ENCODE data around the gene EPG5.

DNA sequence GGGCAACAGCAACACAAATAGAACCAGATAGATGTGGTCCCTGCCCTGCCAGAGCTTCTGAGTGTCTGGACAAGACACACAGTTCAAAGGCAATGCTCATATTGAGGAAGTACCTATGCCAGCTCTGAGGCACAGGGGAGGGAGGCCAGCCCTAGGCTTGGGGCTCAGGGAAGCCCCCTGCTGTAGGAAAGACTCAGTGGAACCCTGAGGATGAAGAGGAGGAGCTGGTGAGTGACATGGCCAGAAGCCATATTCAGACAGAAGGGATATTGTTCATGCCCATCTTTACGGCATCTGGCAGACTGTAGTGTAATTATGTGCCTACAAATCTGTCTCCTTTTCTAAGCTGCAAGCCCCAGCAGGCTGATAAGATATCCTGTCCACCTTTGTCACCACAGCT is 132.8 kb downstream of the EPG5 start:
- TF ChIP-seq EP300 (IDR thresholded peaks at IDR 0.05) (no peak), SMC3 (IDR thresholded peaks at IDR 0.05) (no peak), HOXB5 (CRISPR knock-in tag; IDR thresholded peaks at IDR 0.05) (no peak), CHD4 (IDR thresholded peaks at IDR 0.05; ENCODE audit: borderline replicate concordance) (no peak), FOSL2 (IDR thresholded peaks at IDR 0.05) (no peak), FOSL2 (CRISPR knock-in tag; IDR thresholded peaks at IDR 0.05) (no peak), CBX8 (IDR thresholded peaks at IDR 0.05) (no peak), RAD21 (conservative IDR thresholded peaks at IDR 0.05 in 1 of 2, IDR thresholded peaks at IDR 0.05 in 1 of 2) (no peak), ESRRA (IDR thresholded peaks at IDR 0.05; ENCODE audit: borderline replicate concordance, low read length) (no peak)
- TF ChIP-seq, protein P1, sequence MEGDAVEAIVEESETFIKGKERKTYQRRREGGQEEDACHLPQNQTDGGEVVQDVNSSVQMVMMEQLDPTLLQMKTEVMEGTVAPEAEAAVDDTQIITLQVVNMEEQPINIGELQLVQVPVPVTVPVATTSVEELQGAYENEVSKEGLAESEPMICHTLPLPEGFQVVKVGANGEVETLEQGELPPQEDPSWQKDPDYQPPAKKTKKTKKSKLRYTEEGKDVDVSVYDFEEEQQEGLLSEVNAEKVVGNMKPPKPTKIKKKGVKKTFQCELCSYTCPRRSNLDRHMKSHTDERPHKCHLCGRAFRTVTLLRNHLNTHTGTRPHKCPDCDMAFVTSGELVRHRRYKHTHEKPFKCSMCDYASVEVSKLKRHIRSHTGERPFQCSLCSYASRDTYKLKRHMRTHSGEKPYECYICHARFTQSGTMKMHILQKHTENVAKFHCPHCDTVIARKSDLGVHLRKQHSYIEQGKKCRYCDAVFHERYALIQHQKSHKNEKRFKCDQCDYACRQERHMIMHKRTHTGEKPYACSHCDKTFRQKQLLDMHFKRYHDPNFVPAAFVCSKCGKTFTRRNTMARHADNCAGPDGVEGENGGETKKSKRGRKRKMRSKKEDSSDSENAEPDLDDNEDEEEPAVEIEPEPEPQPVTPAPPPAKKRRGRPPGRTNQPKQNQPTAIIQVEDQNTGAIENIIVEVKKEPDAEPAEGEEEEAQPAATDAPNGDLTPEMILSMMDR (IDR thresholded peaks at IDR 0.05): no peak
- TF ChIP-seq, protein P2, sequence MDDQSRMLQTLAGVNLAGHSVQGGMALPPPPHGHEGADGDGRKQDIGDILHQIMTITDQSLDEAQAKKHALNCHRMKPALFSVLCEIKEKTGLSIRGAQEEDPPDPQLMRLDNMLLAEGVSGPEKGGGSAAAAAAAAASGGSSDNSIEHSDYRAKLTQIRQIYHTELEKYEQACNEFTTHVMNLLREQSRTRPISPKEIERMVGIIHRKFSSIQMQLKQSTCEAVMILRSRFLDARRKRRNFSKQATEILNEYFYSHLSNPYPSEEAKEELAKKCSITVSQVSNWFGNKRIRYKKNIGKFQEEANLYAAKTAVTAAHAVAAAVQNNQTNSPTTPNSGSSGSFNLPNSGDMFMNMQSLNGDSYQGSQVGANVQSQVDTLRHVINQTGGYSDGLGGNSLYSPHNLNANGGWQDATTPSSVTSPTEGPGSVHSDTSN (IDR thresholded peaks at IDR 0.05): no peak

Data from A549 (cell line).